ENCODE measurements around the gene ONECUT3.

- TF ChIP-seq EP300 (IDR thresholded peaks at IDR 0.05; ENCODE audit: borderline replicate concordance in 1 of 2, control insufficient read depth in 1 of 2, low read depth in 2 of 2, low read length in 2 of 2) = no peak
- TF ChIP-seq, protein P1, sequence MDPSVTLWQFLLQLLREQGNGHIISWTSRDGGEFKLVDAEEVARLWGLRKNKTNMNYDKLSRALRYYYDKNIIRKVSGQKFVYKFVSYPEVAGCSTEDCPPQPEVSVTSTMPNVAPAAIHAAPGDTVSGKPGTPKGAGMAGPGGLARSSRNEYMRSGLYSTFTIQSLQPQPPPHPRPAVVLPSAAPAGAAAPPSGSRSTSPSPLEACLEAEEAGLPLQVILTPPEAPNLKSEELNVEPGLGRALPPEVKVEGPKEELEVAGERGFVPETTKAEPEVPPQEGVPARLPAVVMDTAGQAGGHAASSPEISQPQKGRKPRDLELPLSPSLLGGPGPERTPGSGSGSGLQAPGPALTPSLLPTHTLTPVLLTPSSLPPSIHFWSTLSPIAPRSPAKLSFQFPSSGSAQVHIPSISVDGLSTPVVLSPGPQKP (IDR thresholded peaks at IDR 0.05; ENCODE audit: low read depth, low read length) = no peak
- TF ChIP-seq RCOR1 (conservative IDR thresholded peaks at IDR 0.05; ENCODE audit: low read depth, low read length) = no peak
- TF ChIP-seq POLR2AphosphoS5 (IDR thresholded peaks at IDR 0.05; ENCODE audit: low read length) = no peak
- TF ChIP-seq RAD21 (IDR thresholded peaks at IDR 0.05; ENCODE audit: insufficient read depth, low read depth, low read length) = no peak
- no peak for TF ChIP-seq ZNF274 (IDR thresholded peaks at IDR 0.05; ENCODE audit: insufficient read depth, insufficient read length)
- TF ChIP-seq PBX3 (IDR thresholded peaks at IDR 0.05; ENCODE audit: insufficient replicate concordance, low read depth, low read length) = no peak
- TF ChIP-seq, protein P2, sequence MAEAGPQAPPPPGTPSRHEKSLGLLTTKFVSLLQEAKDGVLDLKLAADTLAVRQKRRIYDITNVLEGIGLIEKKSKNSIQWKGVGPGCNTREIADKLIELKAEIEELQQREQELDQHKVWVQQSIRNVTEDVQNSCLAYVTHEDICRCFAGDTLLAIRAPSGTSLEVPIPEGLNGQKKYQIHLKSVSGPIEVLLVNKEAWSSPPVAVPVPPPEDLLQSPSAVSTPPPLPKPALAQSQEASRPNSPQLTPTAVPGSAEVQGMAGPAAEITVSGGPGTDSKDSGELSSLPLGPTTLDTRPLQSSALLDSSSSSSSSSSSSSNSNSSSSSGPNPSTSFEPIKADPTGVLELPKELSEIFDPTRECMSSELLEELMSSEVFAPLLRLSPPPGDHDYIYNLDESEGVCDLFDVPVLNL (IDR thresholded peaks at IDR 0.05; ENCODE audit: low read depth, low read length) = no peak
These were observed 76.7 kb downstream of the ONECUT3 start for GRCh38 chr19:1829958-1830357.
